ENCODE data around the gene PIGC.
"Not testable (repeated sequence)": the region's sequence is repeated elsewhere in the genome, so short reads cannot be mapped to it uniquely, and the experiment has no call there.

PIGC gene

GRCh38 chr1:172449585-172450523 is 6.0 kb upstream of the PIGC start:
- no peak overlapping the region for H3K4me3 ChIP-seq (ENCODE audit: low read length)
- TF ChIP-seq CTCF (conservative IDR thresholded peaks at IDR 0.05; ENCODE audit: low read depth, low read length) = peak; percentile 92
- DNase-seq (ENCODE audit: low read depth) = no peak

GRCh38 chr1:172448995-172449584 is 5.2 kb upstream of the PIGC start:
- H3K4me3 ChIP-seq (ENCODE audit: low read length) = no peak overlapping the region
- no peak for TF ChIP-seq CTCF (conservative IDR thresholded peaks at IDR 0.05; ENCODE audit: low read depth, low read length)
- no peak for DNase-seq (ENCODE audit: low read depth)

GRCh38 chr1:172447641-172448040 is 3.8 kb upstream of the PIGC start:
- no peak overlapping the region for H3K4me3 ChIP-seq (ENCODE audit: low read length)
- no peak for DNase-seq (ENCODE audit: low read depth)
- no peak for TF ChIP-seq CTCF (conservative IDR thresholded peaks at IDR 0.05; ENCODE audit: low read depth, low read length)

GRCh38 chr1:172446547-172446946 is 2.7 kb upstream of the PIGC start:
- no peak overlapping the region for H3K4me3 ChIP-seq (ENCODE audit: low read length)
- no peak for TF ChIP-seq CTCF (conservative IDR thresholded peaks at IDR 0.05; ENCODE audit: low read depth, low read length)
- DNase-seq (ENCODE audit: low read depth) = no peak

GRCh38 chr1:172442843-172443565 is 865 bp downstream of the PIGC start:
- no peak for DNase-seq (ENCODE audit: low read depth)
- peak overlapping the region; percentile 90 for H3K4me3 ChIP-seq (ENCODE audit: low read length)
- TF ChIP-seq CTCF (conservative IDR thresholded peaks at IDR 0.05; ENCODE audit: low read depth, low read length) = no peak

GRCh38 chr1:172442404-172442803 is 1.5 kb downstream of the PIGC start:
- H3K4me3 ChIP-seq (ENCODE audit: low read length) = no peak overlapping the region
- DNase-seq (ENCODE audit: low read depth) = no peak
- TF ChIP-seq CTCF (conservative IDR thresholded peaks at IDR 0.05; ENCODE audit: low read depth, low read length) = no peak

GRCh38 chr1:172437183-172437582 is 6.7 kb downstream of the PIGC start:
- not testable (repeated sequence) for H3K4me3 ChIP-seq (ENCODE audit: low read length); DNase-seq (ENCODE audit: low read depth)
